GM12874 (cell line): ENCODE measurements around the gene GMCL2.

Source experiments
- TF ChIP-seq, protein P1 (sequence below): IDR thresholded peaks from 2 replicates; pipeline ENCODE4 v1.5.1; 2011; ENCODE audit warnings: low read depth, mild to moderate bottlenecking, control low read depth, low read length, moderate library complexity; ENCODE audit not compliant: insufficient read depth

Gene GMCL2

DNA sequence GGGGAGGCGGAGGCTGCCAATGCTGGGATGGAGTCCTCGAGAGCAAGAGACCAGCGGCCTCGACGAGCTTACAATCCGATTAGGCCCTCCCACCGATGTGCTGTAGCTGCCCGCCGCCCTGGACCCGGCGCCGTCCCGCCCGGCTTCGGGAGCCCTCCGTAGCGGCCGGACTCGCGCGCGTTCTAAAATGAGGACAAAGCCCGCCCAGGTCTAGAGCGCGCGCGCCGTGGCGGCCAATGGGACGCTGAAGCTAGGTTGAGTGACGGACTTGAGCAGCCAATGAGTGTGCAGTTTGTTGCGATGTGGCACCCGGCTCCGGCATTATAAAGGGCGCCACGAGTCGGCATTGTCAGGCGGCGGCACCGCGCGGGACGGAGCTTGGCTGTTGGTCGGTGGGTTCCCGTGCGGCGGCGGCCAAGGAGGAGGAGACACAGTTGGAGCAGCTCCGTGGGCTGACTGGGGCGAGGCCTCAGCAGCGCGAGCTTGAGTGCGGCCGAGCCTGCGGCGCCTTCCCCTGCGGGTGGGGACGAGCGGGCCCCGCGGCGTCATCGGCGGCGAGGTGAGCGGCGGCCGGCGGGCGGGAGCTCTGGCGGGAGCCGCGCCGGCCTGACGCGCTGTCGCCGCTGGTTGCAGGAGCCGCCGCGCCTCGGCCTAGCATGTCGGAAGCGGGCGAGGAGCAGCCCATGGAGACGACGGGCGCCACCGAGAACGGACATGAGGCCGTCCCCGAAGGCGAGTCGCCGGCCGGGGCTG is 17.2 kb upstream of the GMCL2 start, which contains the start of gene HNRNPAB:
TSS of gene HNRNPAB (plus strand) at position 352 of the 753 bp plus-strand sequence. CDS start at position 657, 305 bp downstream.
- TF ChIP-seq, protein P1, sequence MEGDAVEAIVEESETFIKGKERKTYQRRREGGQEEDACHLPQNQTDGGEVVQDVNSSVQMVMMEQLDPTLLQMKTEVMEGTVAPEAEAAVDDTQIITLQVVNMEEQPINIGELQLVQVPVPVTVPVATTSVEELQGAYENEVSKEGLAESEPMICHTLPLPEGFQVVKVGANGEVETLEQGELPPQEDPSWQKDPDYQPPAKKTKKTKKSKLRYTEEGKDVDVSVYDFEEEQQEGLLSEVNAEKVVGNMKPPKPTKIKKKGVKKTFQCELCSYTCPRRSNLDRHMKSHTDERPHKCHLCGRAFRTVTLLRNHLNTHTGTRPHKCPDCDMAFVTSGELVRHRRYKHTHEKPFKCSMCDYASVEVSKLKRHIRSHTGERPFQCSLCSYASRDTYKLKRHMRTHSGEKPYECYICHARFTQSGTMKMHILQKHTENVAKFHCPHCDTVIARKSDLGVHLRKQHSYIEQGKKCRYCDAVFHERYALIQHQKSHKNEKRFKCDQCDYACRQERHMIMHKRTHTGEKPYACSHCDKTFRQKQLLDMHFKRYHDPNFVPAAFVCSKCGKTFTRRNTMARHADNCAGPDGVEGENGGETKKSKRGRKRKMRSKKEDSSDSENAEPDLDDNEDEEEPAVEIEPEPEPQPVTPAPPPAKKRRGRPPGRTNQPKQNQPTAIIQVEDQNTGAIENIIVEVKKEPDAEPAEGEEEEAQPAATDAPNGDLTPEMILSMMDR = no peak

DNA sequence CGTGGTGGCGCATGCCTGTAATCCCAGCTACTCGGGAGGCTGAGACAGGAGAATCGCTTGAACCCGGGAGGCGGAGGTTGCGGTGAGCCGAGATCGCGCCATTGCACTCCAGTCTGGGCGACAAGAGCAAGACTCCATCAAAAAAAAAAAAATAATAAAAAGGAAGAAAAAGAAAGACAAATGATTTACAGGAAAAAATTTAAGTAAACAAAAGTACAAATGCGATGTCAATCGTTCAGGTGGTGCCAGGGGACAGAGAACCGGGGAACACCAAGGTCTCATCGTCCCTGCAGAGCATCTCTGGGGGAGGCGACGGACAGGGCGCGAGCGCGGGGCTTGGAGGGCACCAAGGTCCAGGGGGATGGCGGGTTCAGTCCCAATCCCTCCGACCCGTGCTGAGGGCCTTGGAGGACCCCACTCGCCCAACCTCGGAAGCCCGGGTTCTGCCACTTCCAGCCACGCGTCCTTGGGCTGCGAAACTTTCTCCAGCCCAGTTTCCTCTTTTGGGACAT is 16.6 kb upstream of the GMCL2 start:
- TF ChIP-seq, protein P1 = no peak

DNA sequence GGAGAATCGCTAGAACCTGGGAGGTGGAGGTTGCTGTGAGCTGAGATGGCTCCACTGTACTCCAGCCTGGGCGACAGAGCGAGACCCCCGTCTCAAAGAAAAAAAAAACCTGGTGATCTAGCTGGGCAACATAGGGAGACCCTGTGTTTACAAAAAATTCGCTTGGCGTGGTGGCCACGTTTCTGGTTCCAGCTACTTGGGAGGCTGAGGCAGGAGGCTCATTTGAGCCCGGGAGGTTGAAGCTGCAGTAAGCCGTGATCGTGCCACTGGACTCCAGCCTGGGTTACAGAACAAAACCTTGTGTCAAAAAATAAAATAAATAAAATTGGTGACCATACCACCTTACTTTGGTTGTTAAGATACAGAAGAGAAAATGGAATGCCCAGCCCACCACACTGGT is 15.4 kb upstream of the GMCL2 start:
- TF ChIP-seq, protein P1 = no peak

DNA sequence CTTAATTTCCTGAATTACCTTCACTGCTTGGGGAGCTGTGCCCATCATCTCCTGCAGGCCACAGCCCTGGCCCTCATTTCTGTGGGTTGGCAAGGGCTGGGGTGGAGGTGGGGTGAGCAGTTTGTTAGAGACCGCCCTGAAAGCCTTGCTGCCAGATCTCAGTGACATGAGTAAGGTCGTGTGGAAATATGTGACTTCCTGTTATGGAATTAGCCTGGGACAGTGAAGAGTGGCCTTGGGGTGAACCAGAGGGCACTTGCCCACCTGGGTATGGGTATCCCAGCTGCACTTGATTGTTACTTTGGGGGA is 14.7 kb upstream of the GMCL2 start:
- TF ChIP-seq, protein P1 = no peak

DNA sequence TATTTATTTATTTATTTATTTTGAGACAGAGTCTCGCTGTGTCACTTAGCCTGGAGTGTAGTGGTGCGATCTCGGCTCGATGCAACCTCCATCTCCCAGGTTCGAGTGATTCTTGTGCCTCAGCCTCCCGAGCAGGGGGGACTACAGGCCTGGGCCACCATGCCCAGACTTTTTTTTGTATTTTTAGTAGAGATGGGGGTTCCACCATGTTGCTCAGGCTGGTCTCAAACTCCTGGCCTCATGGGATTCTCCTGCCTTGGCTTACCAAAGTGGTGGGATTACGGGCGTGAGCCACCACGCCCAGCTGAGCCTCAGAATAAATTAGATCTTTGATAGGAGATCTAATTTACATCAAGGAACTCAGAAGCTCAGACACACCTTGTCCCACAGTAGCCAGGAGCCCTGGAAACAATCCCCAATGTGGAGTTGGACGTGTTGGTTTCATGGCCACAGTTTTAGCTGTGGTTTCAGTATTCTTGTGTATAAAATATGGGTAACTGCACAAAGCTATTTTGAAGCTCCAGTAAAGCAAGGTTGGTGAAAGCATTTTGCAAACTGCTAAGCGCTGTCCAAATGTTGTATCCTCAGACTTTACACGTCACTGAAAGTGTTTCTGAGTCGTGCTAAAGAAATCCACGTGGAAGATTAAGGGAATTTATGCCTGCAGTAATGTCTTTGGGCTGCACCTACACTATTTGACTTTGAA is 14.2 kb upstream of the GMCL2 start:
- TF ChIP-seq, protein P1 = no peak

DNA sequence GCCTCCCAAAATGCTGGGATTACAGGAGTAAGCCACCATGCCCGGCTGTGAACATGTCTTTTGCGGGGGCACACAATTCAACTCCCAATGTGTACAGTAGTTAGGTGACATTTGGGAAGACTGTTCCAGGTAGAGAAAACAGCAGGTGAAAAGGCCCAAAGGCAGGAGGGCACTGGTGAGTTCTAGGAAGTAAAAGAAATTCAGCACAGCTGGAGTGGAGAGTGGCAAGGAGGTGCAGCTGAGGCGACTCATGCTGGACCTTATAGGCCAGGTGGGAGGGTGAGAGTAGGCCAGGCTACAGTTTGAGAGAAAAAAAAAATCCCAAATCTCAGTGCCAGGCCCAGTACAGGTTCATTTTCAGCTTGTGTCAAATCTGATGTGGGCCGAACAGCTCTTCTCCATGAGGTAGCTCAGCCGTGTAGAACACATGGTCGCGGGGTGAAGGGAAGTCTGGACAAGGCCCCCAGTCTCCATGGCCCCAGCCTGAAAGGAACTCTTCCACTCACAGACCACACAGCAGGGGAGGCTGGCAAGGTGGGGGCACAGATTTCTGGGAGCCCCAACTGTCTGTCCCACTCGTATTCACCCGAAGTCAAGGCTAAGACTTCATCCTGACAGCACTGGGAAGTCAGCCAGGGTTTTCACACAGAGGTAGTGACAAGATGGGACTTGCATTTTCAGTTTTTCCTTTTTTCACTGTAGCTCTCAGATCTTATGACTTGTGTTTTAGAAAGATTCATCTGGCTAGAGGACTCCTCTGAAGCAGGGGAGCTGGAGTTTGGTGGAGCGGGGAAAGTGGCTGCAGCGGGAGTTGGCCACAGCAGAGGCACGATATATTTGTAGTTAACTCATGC is 12.6 kb upstream of the GMCL2 start:
- TF ChIP-seq, protein P1 = no peak

DNA sequence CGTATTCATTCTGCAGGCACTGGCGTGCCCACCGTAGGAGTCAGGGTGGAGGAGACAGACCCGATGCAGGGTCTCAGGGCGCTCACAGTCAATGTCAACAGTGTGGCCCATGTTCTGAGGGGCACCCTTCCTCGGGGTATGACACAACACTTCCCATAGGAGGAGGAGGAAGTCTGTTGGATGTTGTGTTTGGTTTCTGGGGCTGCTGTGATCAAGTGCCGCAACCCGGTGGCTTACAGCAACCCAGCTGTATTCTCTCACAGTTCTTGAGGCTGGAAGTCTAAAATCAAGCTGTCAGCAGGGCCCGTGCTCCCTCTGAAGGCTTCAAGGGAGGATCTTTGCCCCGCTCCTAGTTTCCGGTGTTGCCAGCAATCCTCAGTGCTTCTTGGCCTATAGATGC is 11.5 kb upstream of the GMCL2 start:
- TF ChIP-seq, protein P1 = no peak
